H1 (cell line): ENCODE measurements around the gene TRAPPC5. TPM values are rescaled to one million over a fixed set of nuclear protein-coding genes. Genes with fewer than 3 reads are reported as not detected.

ENCODE experiments used
- CBX5 ChIP-seq: fragments of 300-800, 300-1000 bp; sonication (generic); IDR thresholded peaks from 2 replicates; pipeline ENCODE4 v1.7.1; 2016; ENCODE audit warnings: antibody characterized with exemption, low read length, low read depth
- JUN ChIP-seq: IDR thresholded peaks from 2 replicates; pipeline ENCODE4 v1.6.1; 2011; ENCODE audit warnings: low read depth, mild to moderate bottlenecking, improper control_type of control experiment, low read length
- KDM1A ChIP-seq: fragments of 200-600, 300-600 bp; sonication (generic); IDR thresholded peaks from 2 replicates; pipeline ENCODE4 v1.7.1; 2016; ENCODE audit warnings: mild to moderate bottlenecking, low read length, borderline replicate concordance
- RAD21 ChIP-seq, 2 experiments: IDR thresholded peaks in 1 of 2; conservative IDR thresholded peaks in 1 of 2; 2 replicates each; pipeline ENCODE4 v1.6.1; 2011; ENCODE audit warnings: low read depth in 2 of 2, low read length in 2 of 2, improper control_type of control experiment in 1 of 2, inconsistent platforms in 1 of 2, mild to moderate bottlenecking in 1 of 2, moderate library complexity in 1 of 2
- polyA plus RNA-seq, 7 experiments: library from polyadenylated mRNA; depleted of rRNA in 3 of 7; stranded (reverse) in 5 of 7; unstranded in 2 of 7; fragments of >200 nt in 5 of 7; fragments of 200-250 nt in 2 of 7; gene quantifications; 1 replicate in 5 of 7; 2 replicates in 1 of 7; 4 replicates in 1 of 7; pipeline versions ENCODE4 v1.2.1 to v1.2.3, GENCODE V29; 2011 to 2013; ENCODE audit warnings: missing spikeins in 2 of 7, mixed read lengths in 2 of 7
- total RNA-seq: library from RNA; stranded (reverse); fragmentation: NEBNext Ultra II Directional; extraction: Animal tissue kit (Norgen Biotek cat#: 25700); gene quantifications from 2 replicates; pipeline ENCODE4 v1.2.1, GENCODE V29; 2021

TRAPPC5 gene
- total and polyA plus RNA-seq, 2 of the 8 experiments (the other 6 are each of a cell fraction or from before 2014, with no cell fraction given): 109 to 120 TPM

GRCh38 chr19:7709932-7710460 is 29.4 kb downstream of the TRAPPC5 start (continued):
- TF ChIP-seq CBX5 (no peak), KDM1A (no peak), RAD21 (IDR thresholded peaks at IDR 0.05 in 1 of 2, conservative IDR thresholded peaks at IDR 0.05 in 1 of 2; ENCODE audit: low read depth in 2 of 2, low read length in 2 of 2) (no peak), JUN (no peak)
